ENCODE measurements around the gene ERLEC1. TPM values are rescaled to one million over a fixed set of nuclear protein-coding genes. Genes with fewer than 3 reads are reported as not detected.

Gene ERLEC1
- total and polyA plus RNA-seq, 4 donors, result 28.8 to 32.0 (median 30.4) TPM

DNA sequence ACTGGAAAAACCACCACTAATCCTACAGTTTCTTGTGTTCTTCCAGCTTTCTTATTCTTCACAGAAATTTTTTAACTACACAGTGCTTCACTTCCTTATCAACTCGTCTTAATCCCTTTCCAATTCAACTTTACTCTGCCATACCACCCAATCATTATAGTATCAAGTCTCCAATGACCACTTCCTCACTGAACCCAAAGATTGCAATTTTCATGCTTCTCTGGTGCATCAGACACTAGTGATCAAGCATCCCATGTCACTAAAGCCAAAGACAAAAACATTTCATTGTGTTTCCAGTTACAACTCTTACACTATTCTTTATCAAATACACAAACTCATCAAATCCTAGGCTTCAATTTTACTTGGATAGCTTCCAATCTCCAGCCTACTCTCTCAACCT is 9.7 kb upstream of the ERLEC1 start:
- H3K36me3 ChIP-seq (ENCODE audit: control insufficient read depth in 4 of 4, insufficient read depth in 3 of 4, low read depth in 1 of 4, low read length in 3 of 4), result no peaks in the 10 kb centered on the region
- 77% methylated on average over 1 of the region's 1 CpG for WGBS

GRCh38 chr2:53778536-53779162 is 8.2 kb upstream of the ERLEC1 start:
- Histone ChIP-seq H3K4me1 (ENCODE audit: control insufficient read depth in 4 of 4, insufficient read depth in 4 of 4, low read length in 3 of 4) (peaks cover 0 to 4% (median 3%) of the 10 kb centered on the region in 4 donors), H3K27me3 (ENCODE audit: control insufficient read depth in 4 of 4, insufficient read depth in 4 of 4, low read length in 3 of 4) (no peaks in the 10 kb centered on the region), H3K36me3 (ENCODE audit: control insufficient read depth in 4 of 4, insufficient read depth in 3 of 4, low read depth in 1 of 4, low read length in 3 of 4) (no peaks in the 10 kb centered on the region), H3K9ac (ENCODE audit: low read depth in 1 of 2, low read length in 2 of 2) (no peak overlapping the region), H3K27ac (ENCODE audit: low read depth in 1 of 2, low read length in 2 of 2) (no peak overlapping the region), H3K9me3 (ENCODE audit: control insufficient read depth in 4 of 4, low read length in 3 of 4) (no peaks in the 10 kb centered on the region), H3K4me3 (ENCODE audit: low read depth in 1 of 3, low read length in 3 of 3) (no peak overlapping the region)
- 91% methylated on average over 5 of the region's 5 CpGs for WGBS
- DNase-seq (ENCODE audit: low spot score), result no peak
- no peak for TF ChIP-seq NR2F2 (IDR thresholded peaks at IDR 0.05)
- TF ChIP-seq MAX (IDR thresholded peaks at IDR 0.05), result no peak
- no peak for TF ChIP-seq RXRA (IDR thresholded peaks at IDR 0.05)
- no peak for TF ChIP-seq EGR1 (IDR thresholded peaks at IDR 0.05; ENCODE audit: low read depth in 2 of 2)
- no peak for TF ChIP-seq TAF1 (conservative IDR thresholded peaks at IDR 0.05)
- no peak for TF ChIP-seq ZBTB33 (IDR thresholded peaks at IDR 0.05)
- no peak for TF ChIP-seq GABPA (IDR thresholded peaks at IDR 0.05 in 1 of 2, conservative IDR thresholded peaks at IDR 0.05 in 1 of 2)
- TF ChIP-seq, protein P1, sequence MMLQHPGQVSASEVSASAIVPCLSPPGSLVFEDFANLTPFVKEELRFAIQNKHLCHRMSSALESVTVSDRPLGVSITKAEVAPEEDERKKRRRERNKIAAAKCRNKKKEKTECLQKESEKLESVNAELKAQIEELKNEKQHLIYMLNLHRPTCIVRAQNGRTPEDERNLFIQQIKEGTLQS (IDR thresholded peaks at IDR 0.05), result no peak
- no peak for TF ChIP-seq FOXA1 (IDR thresholded peaks at IDR 0.05)
- no peak for TF ChIP-seq JUND (IDR thresholded peaks at IDR 0.05)
- no peak for TF ChIP-seq YY1 (IDR thresholded peaks at IDR 0.05)

More for the DNA sequence above, 9.7 kb upstream of the ERLEC1 start:
- TF ChIP-seq YY1 (IDR thresholded peaks at IDR 0.05) (no peak), RXRA (IDR thresholded peaks at IDR 0.05) (no peak), FOXA1 (IDR thresholded peaks at IDR 0.05) (no peak), NR2F2 (IDR thresholded peaks at IDR 0.05) (no peak), JUND (IDR thresholded peaks at IDR 0.05) (no peak), EGR1 (IDR thresholded peaks at IDR 0.05; ENCODE audit: low read depth in 2 of 2) (no peak), TAF1 (conservative IDR thresholded peaks at IDR 0.05) (no peak), REST (IDR thresholded peaks at IDR 0.05) (no peak), RAD21 (IDR thresholded peaks at IDR 0.05) (no peak), GABPA (IDR thresholded peaks at IDR 0.05 in 1 of 2, conservative IDR thresholded peaks at IDR 0.05 in 1 of 2) (no peak), CTCF (IDR thresholded peaks at IDR 0.05; ENCODE audit: low read depth, low read length, missing input control) (no peak)
- Histone ChIP-seq H3K4me1 (ENCODE audit: control insufficient read depth in 4 of 4, insufficient read depth in 4 of 4, low read length in 3 of 4) (peaks cover 0 to 3% (median 3%) of the 10 kb centered on the region in 4 donors), H3K27me3 (ENCODE audit: control insufficient read depth in 4 of 4, insufficient read depth in 4 of 4, low read length in 3 of 4) (no peaks in the 10 kb centered on the region), H3K27ac (ENCODE audit: low read depth in 1 of 2, low read length in 2 of 2) (no peak overlapping the region), H3K9me3 (ENCODE audit: control insufficient read depth in 4 of 4, low read length in 3 of 4) (no peaks in the 10 kb centered on the region), H3K4me3 (ENCODE audit: low read depth in 1 of 3, low read length in 3 of 3) (no peak overlapping the region), H3K9ac (ENCODE audit: low read depth in 1 of 2, low read length in 2 of 2) (no peak overlapping the region)
- no peak for DNase-seq (ENCODE audit: low spot score)

Data from liver (tissue), 9 donors.